AG04450 (cell line): Measurements from ENCODE around the gene ORM1. TPM values are rescaled to one million over a fixed set of nuclear protein-coding genes. Genes with fewer than 3 reads are reported as not detected.
"Not testable (repeated sequence)": the region's sequence is repeated elsewhere in the genome, so short reads cannot be mapped to it uniquely, and the experiment has no call there.

ENCODE experiments used
- CTCF ChIA-PET: fragments of 300-600, 350-600 bp; formaldehyde crosslinking; extraction: SDS; loops from one replicate; lab custom pipeline; 2022; ENCODE audit warnings: antibody characterized with exemption, inconsistent platforms; lab: Charles Lee
- POLR2A ChIA-PET: fragments of 350-600 bp; formaldehyde crosslinking; extraction: SDS; loops from one replicate; lab custom pipeline; 2021; ENCODE audit warnings: antibody characterized with exemption, inconsistent platforms; lab: Yijun Ruan, JAX
- DNase-seq: peaks from one replicate; pipeline ENCODE4 v3.0.0-alpha.2; 2011; ENCODE audit warnings: low read depth, low spot score
- H3K27ac ChIP-seq: one replicate; pipeline ENCODE4 v1.5.1; 2012; ENCODE audit warnings: low read depth, low read length, control low read depth
- H3K27me3 ChIP-seq: one replicate; pipeline ENCODE4 v1.6.0; 2012; ENCODE audit warnings: low read length; ENCODE audit not compliant: control insufficient read depth, insufficient read depth
- H3K4me3 ChIP-seq: 2 replicates; pipeline ENCODE4 v1.5.1; 2011; ENCODE audit warnings: mild to moderate bottlenecking, low read depth, low read length, control low read depth
- H3K9me3 ChIP-seq: 2 replicates; pipeline ENCODE4 v1.5.1; 2012; ENCODE audit warnings: low read length; ENCODE audit not compliant: control insufficient read depth, insufficient read depth
- CTCF ChIP-seq: IDR thresholded peaks from 2 replicates; pipeline ENCODE4 v1.5.1; 2011; ENCODE audit warnings: low read depth, low read length, control low read depth, inconsistent platforms
- polyA minus RNA-seq: library from RNA; depleted of rRNA, polyadenylated mRNA; stranded (reverse); fragments of >200 nt; gene quantifications from 2 replicates; pipeline ENCODE4 v1.2.3, GENCODE V29; 2011; rRNA and poly(A)+ RNA removed
- polyA plus RNA-seq: library from polyadenylated mRNA; depleted of rRNA; stranded (reverse); fragments of >200 nt; gene quantifications from 2 replicates; pipeline ENCODE4 v1.2.3, GENCODE V29; 2011; rRNA removed

Gene ORM1
- polyA plus RNA-seq = 0.17 TPM in 1 of 2 replicates, not detected in the other
- not detected in 2 replicates for polyA minus RNA-seq

GRCh38 chr9:114322831-114323531, at the start of gene ORM1:
Gene ORM1 (plus strand): TSS chr9:114323098. CDS start chr9:114323134, 36 bp downstream.
- CTCF ChIA-PET, H3K9me3 ChIP-seq, H3K4me3 ChIP-seq, H3K27me3 ChIP-seq, DNase-seq: not testable (repeated sequence)
- POLR2A ChIA-PET = interaction anchor here (0.7 kb wide), 1 partner anchor 43 kb away, joined by 3 read pairs; no protein-coding TSS in a partner anchor
- peak within 1 kb of the TSS; percentile 31 for H3K27ac ChIP-seq

- DNase-seq = no peak
- Histone ChIP-seq H3K4me3 (no peak overlapping the region), H3K27ac (no peak overlapping the region), H3K27me3 (no peaks in the 10 kb centered on the region), H3K9me3 (no peaks in the 10 kb centered on the region)
- no peak for TF ChIP-seq CTCF
- ChIA-PET POLR2A (no interaction called here), CTCF (interaction anchor here (1.4 to 6.0 kb wide), 2 partner anchors 17 to 118 kb away, joined by 9 to 33 read pairs; partner anchors contain the start of gene COL27A1)
These were observed 49.4 kb upstream of the ORM1 start for GRCh38 chr9:114273461-114273881.

GRCh38 chr9:114274217-114274616, 48.7 kb upstream of the ORM1 start:
- no peak for TF ChIP-seq CTCF
- POLR2A ChIA-PET = interaction anchor here (0.7 kb wide), 1 partner anchor 192 kb away, joined by 6 read pairs; no protein-coding TSS in a partner anchor
- H3K9me3 ChIP-seq = no peaks in the 10 kb centered on the region; the same call in 1 of the 2 replicates
- no peak overlapping the region for H3K27ac ChIP-seq
- CTCF ChIA-PET = interaction anchor here (1.0 to 6.0 kb wide), 3 partner anchors 16 to 166 kb away, joined by 5 to 33 read pairs (median 9); partner anchors contain the start of gene COL27A1
- no peak overlapping the region for H3K4me3 ChIP-seq
- DNase-seq = no peak
- no peaks in the 10 kb centered on the region for H3K27me3 ChIP-seq

GRCh38 chr9:114275246-114276004, 47.5 kb upstream of the ORM1 start:
- DNase-seq = no peak
- Histone ChIP-seq H3K27ac (peak overlapping the region; percentile 11), H3K4me3 (no peak overlapping the region), H3K9me3 (no peaks in the 10 kb centered on the region; the same call in 1 of the 2 replicates), H3K27me3 (no peaks in the 10 kb centered on the region)
- CTCF ChIA-PET = interaction anchor here (1.0 to 6.0 kb wide), 3 partner anchors 15 to 167 kb away, joined by 5 to 33 read pairs (median 9); partner anchors contain the start of gene COL27A1
- POLR2A ChIA-PET = no interaction called here
- no peak for TF ChIP-seq CTCF
